NT2/D1 (cell line): Measurements from ENCODE around the gene GON4L.

Source experiments
- SUZ12 ChIP-seq: IDR thresholded peaks from 2 replicates; pipeline ENCODE4 v1.6.1; 2011; ENCODE audit not compliant: insufficient read length, insufficient read depth; ENCODE audit errors: extremely low read depth
- YY1 ChIP-seq: IDR thresholded peaks from 2 replicates; pipeline ENCODE4 v1.6.1; 2011; ENCODE audit not compliant: insufficient read length, insufficient read depth
- ZNF274 ChIP-seq: IDR thresholded peaks from 2 replicates; pipeline ENCODE4 v1.6.1; 2011; ENCODE audit warnings: mild to moderate bottlenecking, low read depth, low read length

DNA sequence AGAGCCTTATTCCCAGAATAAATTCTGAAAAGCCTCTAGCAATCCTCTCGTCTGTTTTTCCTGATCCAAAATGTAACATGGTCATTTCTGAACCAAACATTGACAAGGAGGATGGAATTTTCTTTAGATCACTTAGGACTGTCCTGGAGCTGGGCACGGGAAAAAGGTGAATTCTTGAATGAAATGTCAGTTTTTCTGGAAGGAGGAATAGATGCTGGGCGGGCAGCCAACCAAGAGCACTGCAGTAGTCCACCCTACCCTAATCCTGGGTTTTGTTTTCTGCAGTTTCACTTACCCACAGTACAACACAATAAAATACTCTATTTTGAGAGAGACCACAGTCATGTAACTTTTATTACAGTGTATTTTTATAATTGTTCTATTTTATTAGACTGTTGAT, 33.2 kb upstream of the GON4L start:
- no peak for TF ChIP-seq ZNF274
- no peak for TF ChIP-seq YY1
- no peak for TF ChIP-seq SUZ12
